ENCODE measurements around the gene MMP11. TPM values are rescaled to one million over a fixed set of nuclear protein-coding genes. Genes with fewer than 3 reads are reported as not detected.

MMP11 gene
- total and polyA plus RNA-seq, 2 of the 13 experiments (the other 11 are each of a cell fraction or from before 2014, with no cell fraction given), result 8.9 to 28.6 TPM

DNA sequence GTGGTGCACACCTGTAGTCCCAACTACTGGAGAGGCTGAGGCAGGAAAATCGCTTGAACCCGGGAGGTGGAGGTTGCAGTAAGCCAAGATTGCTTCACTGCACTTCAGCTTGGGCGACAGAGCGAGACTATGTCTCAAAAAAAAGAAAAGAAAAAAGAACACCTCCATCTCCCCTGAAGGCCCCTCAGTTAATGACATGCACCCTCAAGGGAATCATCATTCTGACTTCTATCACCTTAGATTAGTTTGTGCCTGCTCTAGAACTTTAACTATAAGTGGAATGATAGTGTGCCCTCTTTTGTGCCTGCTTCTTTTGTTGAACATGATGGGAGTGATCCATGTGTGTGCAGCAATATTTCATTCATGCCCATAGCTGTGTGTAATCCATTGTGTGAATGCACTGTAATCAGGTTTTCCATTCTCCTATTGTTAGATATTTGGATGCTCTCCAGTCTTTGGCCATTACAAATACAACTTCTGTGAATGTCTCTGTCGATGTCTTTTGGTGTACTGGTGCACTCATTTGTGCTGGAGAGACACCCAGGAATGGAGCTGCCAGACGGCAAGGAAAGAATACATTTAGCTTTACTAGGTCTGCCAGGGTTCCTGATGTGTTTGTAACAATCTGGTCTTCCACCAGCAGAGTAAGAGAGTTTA is 17.5 kb upstream of the MMP11 start (continued):
- TF ChIP-seq, protein P1, sequence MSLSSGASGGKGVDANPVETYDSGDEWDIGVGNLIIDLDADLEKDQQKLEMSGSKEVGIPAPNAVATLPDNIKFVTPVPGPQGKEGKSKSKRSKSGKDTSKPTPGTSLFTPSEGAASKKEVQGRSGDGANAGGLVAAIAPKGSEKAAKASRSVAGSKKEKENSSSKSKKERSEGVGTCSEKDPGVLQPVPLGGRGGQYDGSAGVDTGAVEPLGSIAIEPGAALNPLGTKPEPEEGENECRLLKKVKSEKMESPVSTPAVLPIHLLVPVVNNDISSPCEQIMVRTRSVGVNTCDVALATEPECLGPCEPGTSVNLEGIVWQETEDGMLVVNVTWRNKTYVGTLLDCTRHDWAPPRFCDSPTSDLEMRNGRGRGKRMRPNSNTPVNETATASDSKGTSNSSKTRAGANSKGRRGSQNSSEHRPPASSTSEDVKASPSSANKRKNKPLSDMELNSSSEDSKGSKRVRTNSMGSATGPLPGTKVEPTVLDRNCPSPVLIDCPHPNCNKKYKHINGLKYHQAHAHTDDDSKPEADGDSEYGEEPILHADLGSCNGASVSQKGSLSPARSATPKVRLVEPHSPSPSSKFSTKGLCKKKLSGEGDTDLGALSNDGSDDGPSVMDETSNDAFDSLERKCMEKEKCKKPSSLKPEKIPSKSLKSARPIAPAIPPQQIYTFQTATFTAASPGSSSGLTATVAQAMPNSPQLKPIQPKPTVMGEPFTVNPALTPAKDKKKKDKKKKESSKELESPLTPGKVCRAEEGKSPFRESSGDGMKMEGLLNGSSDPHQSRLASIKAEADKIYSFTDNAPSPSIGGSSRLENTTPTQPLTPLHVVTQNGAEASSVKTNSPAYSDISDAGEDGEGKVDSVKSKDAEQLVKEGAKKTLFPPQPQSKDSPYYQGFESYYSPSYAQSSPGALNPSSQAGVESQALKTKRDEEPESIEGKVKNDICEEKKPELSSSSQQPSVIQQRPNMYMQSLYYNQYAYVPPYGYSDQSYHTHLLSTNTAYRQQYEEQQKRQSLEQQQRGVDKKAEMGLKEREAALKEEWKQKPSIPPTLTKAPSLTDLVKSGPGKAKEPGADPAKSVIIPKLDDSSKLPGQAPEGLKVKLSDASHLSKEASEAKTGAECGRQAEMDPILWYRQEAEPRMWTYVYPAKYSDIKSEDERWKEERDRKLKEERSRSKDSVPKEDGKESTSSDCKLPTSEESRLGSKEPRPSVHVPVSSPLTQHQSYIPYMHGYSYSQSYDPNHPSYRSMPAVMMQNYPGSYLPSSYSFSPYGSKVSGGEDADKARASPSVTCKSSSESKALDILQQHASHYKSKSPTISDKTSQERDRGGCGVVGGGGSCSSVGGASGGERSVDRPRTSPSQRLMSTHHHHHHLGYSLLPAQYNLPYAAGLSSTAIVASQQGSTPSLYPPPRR (CRISPR knock-in tag; IDR thresholded peaks at IDR 0.05; ENCODE audit: borderline replicate concordance), result no peak
- TF ChIP-seq, protein P2, sequence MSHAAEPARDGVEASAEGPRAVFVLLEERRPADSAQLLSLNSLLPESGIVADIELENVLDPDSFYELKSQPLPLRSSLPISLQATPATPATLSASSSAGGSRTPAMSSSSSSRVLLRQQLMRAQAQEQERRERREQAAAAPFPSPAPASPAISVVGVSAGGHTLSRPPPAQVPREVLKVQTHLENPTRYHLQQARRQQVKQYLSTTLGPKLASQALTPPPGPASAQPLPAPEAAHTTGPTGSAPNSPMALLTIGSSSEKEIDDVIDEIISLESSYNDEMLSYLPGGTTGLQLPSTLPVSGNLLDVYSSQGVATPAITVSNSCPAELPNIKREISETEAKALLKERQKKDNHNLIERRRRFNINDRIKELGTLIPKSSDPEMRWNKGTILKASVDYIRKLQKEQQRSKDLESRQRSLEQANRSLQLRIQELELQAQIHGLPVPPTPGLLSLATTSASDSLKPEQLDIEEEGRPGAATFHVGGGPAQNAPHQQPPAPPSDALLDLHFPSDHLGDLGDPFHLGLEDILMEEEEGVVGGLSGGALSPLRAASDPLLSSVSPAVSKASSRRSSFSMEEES (CRISPR knock-in tag; IDR thresholded peaks at IDR 0.05), result no peak
- TF ChIP-seq ZNF768 (CRISPR knock-in tag; IDR thresholded peaks at IDR 0.05), result no peak
- TF ChIP-seq, protein P3, sequence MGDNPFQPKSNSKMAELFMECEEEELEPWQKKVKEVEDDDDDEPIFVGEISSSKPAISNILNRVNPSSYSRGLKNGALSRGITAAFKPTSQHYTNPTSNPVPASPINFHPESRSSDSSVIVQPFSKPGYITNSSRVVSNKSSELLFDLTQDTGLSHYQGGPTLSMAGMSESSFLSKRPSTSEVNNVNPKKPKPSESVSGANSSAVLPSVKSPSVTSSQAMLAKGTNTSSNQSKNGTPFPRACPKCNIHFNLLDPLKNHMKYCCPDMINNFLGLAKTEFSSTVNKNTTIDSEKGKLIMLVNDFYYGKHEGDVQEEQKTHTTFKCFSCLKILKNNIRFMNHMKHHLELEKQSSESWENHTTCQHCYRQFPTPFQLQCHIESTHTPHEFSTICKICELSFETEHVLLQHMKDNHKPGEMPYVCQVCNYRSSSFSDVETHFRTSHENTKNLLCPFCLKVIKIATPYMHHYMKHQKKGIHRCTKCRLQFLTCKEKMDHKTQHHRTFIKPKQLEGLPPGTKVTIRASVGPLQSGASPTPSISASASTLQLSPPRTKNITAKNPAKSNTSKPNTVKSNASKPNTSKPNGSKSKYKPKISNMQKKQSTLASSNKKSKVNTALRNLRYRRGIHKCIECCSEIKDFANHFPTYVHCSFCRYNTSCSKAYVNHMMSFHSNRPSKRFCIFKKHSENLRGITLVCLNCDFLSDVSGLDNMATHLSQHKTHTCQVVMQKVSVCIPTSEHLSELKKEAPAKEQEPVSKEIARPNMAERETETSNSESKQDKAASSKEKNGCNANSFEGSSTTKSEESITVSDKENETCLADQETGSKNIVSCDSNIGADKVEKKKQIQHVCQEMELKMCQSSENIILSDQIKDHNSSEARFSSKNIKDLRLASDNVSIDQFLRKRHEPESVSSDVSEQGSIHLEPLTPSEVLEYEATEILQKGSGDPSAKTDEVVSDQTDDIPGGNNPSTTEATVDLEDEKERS (CRISPR knock-in tag; IDR thresholded peaks at IDR 0.05), result no peak
